HepG2 (cell line): Measurements from ENCODE around the gene NME8.

Source experiments
- FOXC1 ChIP-seq: sonication (generic); formaldehyde crosslinking; IDR thresholded peaks from 2 replicates; pipeline ENCODE4 v1.8.0; 2022; ENCODE audit warnings: mild to moderate bottlenecking, missing genetic modification reagents, borderline replicate concordance
- NR2F2 ChIP-seq: IDR thresholded peaks from 2 replicates; pipeline ENCODE4 v1.6.1; 2012; ENCODE audit warnings: low read depth, inconsistent platforms, borderline replicate concordance
- PAX8 ChIP-seq: sonication (generic); formaldehyde crosslinking; IDR thresholded peaks from 2 replicates; pipeline ENCODE4 v1.8.0; 2022; ENCODE audit warnings: mild to moderate bottlenecking, missing genetic modification reagents, borderline replicate concordance

DNA sequence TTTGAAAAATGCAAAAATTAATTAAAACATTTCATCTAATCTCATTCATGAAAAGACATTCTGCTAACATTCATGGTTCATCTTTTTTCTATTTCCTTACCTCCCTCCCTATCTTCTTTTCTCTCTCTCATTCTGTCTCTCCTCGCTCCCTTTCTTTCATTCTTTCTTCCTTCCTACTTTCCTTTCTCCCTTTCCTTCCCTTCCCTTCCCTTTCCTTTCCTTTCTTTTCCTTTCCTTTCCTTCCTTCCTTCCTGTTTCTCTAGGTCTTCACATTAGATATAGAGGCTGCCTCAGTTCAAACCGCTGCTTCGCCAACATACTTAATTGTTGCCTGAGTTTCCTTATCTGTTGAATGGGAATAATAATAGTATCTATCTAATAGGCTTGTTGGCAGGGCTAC, 46.3 kb downstream of the NME8 start:
- no peak for TF ChIP-seq NR2F2
- TF ChIP-seq PAX8 (CRISPR knock-in tag), result no peak
- TF ChIP-seq FOXC1 (CRISPR knock-in tag), result no peak
